HG02973 (cell line): Measurements from ENCODE around the gene TMTC2.

ENCODE experiments used
- ATAC-seq: cut with Tn5 transposase; IDR thresholded peaks from one replicate; pipeline ENCODE4 v1.9.1; 2021; ENCODE audit warnings: moderate library complexity; ENCODE audit not compliant: unreplicated experiment

TMTC2 gene

GRCh38 chr12:83003026-83003425 lies 316.3 kb downstream of the TMTC2 start:
- no peak for ATAC-seq

- ATAC-seq: no peak
These were observed 319.0 kb downstream of the TMTC2 start for GRCh38 chr12:83005534-83006197.

DNA sequence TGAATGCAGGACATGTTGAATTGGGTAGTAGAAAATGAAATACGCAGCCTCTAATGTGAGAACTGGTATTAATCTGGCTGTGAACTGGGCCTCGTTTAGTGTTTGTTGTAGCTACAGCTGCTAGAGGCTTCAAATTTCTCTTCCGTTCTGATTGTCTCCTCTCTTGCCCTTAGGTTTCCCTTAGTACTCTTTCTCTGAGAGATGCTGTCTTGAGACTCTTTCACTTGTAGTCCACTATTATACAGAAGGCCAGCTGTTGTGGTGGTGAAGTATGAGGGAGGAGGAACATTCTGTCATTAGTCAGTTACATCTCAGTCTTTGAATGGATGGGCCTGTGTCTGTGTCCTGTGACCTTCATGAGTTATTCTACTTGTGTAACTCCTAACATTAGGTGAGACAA lies 322.0 kb downstream of the TMTC2 start:
- ATAC-seq: no peak

- ATAC-seq: no peak
These were observed 323.6 kb downstream of the TMTC2 start for GRCh38 chr12:83010169-83010804.

DNA sequence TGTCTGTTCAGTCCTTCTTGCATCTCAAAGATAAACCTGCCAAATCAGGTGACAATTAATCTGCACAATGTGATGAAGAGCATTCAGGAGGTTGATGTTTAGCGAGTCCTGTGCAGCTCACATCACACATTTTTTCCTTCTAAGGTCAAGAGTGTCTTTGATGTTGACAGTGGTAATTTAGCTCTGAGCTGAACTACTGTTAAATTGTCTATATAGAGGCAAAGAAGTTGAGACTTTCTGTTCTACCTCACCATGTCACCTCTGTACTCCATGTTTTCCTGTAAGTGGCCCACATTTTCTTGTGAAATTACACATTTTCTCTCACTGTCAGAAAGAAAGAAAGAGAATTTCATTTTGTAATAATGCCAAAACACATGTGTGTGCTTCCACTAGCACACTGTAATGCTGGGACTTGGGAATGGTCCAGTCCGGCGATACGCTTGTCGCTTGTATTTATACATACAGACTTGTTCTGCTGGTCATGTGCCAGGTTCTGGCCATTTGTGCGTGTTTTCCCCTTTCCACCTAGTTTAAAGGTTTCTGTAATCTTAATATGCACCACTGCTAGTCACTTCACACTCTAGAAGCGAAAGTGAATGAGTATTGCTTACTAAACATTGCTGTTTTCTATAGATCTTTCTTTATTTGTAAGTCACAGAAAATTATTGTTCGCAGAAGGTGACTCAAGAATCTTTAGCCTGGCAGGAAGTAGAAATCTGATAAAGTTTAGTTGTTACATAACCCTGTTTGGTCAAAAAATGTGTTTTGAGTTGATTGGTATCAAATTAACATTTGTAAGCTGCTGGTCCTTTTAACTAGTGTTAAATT lies 328.9 kb downstream of the TMTC2 start:
- no peak for ATAC-seq

- no peak for ATAC-seq
These were observed 329.6 kb downstream of the TMTC2 start for GRCh38 chr12:83016218-83016835.

DNA sequence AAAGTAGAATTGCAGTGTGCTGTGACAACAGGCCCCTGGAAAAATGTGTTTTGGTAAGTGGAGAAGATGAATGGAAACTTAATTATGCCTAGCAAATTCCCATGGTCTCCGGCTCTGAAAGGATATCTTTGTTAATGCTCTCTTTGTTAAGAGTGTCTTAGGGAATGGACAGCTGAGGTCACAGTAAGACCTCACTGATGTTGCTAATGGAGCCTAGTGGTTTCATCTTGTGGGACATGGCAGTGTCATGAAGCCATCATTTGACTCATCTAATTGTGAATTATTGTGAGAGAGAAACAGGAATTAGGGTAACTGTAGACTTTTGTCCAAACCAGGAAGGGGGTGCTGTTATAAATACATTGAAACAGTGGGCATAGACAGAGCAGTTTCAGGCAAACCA lies 330.3 kb downstream of the TMTC2 start:
- no peak for ATAC-seq

GRCh38 chr12:83018088-83018487 lies 331.4 kb downstream of the TMTC2 start:
- ATAC-seq: no peak

DNA sequence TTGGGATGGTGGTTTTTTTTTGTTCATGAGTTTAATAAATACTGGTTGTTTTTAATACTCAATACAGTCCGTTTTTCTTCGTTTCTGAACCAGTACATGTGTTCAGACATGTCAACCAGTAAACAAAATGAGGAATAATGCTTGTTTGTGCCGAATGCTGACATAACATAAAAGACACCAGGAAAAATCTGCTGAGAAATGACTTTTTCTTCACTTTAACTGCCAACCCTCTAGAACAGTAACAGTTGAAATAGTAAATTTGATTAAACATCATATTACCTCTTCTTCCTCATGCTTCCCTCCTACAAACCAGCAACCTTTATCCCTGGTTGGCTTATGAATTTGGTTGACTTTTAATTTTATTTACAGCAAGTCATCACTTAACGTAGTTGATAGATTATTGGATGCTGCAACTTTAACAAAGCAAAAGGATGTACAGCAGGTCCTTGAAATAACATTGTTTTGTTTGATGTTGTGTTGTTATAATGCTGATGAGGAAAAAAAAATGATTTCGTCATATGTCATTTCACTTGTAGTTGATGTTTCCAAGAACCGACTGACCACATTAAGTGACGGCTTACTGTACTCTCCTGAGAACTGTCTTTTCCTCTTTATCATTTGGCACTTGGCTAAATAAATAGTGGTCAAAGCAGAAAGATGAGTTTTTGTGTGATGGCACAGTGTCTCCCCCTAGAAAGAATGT lies 340.5 kb downstream of the TMTC2 start:
- no peak for ATAC-seq

GRCh38 chr12:83031196-83031595 lies 344.5 kb downstream of the TMTC2 start:
- no peak for ATAC-seq

GRCh38 chr12:83036847-83037246 lies 350.1 kb downstream of the TMTC2 start:
- ATAC-seq: no peak

DNA sequence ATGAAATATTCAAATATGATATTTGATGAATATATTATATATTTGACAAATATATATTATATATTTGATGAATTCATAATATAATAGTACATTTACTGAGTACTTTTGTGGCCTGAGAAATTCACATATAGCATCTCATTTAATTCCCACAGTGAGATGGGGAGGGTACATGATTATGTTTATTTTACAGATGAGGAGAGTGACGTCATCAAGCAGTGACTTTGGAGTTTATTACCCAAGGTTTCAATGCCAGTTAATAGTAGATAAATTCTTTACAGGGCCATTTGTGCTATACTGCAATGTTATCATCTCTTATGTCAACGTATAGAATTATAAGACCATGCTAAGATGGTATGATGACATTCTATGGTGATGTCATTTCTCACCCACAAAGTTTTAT lies 352.7 kb downstream of the TMTC2 start:
- ATAC-seq: no peak

- ATAC-seq: no peak
These were observed 353.6 kb downstream of the TMTC2 start for GRCh38 chr12:83040339-83040738.

DNA sequence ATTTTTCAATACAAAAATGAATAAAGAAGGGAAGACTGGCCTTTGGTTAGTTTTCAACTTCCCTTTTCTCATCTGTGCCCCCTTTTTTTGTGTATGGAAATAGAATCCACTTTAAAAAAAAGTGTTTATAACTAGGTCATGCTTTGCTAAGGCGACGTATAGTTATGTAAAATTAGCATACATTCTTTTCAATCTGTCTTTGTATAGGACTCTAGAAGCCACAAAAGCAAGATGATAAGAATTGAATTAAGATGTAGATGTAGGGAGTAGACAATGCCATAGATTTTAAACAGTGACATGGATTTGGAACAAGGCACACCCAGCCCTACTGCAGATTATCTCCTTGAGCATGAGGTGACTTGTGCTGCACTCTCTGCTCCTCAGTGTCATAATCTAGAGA lies 354.3 kb downstream of the TMTC2 start:
- ATAC-seq: no peak

- ATAC-seq: no peak
These were observed 355.9 kb downstream of the TMTC2 start for GRCh38 chr12:83042441-83043200.

DNA sequence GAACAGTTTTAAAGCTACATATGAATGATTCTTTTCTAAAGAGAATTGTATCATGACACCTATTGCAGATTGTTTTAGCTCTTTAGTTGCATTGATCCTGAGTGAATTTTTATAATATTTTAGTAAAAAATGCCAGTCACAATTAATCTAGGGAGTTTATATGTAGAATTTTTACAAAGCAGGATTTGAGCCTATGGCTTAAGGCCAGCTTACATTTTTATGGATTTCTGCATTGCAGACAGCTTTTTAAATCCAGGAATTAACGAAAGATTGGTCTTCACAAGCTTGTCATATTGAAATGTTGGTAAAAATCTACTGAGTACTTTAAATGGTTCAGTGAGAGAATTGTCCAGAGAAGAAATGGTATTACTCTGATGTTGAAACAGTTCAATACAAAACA lies 358.0 kb downstream of the TMTC2 start:
- ATAC-seq: no peak

DNA sequence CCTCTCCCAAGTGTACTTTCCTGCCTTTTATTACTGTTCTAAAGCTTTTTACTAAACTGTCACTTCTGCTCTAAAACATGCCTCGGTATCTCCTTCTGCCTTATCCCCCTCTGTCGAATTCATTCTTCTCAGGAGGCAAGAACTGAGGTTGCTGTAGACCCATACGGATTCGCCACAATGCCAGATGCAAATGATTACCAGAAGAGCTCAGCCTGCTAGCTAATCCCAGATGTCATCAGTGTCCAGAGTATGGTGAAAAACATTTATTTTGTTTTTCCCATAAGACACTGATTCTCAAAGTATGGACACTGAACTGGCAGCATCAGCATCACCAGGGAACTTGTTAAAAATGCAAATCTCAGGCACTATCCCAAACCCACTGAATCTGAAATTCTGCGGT lies 359.3 kb downstream of the TMTC2 start:
- ATAC-seq: no peak

- no peak for ATAC-seq
These were observed 362.6 kb downstream of the TMTC2 start for GRCh38 chr12:83049306-83049705.

GRCh38 chr12:83052890-83053541 lies 366.3 kb downstream of the TMTC2 start:
- ATAC-seq: no peak

GRCh38 chr12:83057436-83057835 lies 370.7 kb downstream of the TMTC2 start:
- no peak for ATAC-seq
